LNCAP (cell line): ENCODE results near the gene PPP5C.

Source experiments
- CTCF ChIP-seq: fragments of 450-650 bp; IDR thresholded peaks from 2 replicates; pipeline ENCODE4 v1.5.1; 2017; ENCODE audit warnings: mild to moderate bottlenecking

PPP5C gene

GRCh38 chr19:46303691-46304397, 43.0 kb upstream of the PPP5C start:
- TF ChIP-seq CTCF, result no peak

GRCh38 chr19:46306501-46306900, 40.4 kb upstream of the PPP5C start:
- TF ChIP-seq CTCF, result no peak

- no peak for TF ChIP-seq CTCF
Observed at GRCh38 chr19:46308510-46308909, 38.4 kb upstream of the PPP5C start.

- TF ChIP-seq CTCF, result no peak
Observed at GRCh38 chr19:46309056-46309455, 37.8 kb upstream of the PPP5C start.

- no peak for TF ChIP-seq CTCF
Observed at GRCh38 chr19:46311444-46311843, 35.4 kb upstream of the PPP5C start.

GRCh38 chr19:46317339-46317738, 29.5 kb upstream of the PPP5C start:
- no peak for TF ChIP-seq CTCF

- no peak for TF ChIP-seq CTCF
Observed at GRCh38 chr19:46319613-46320012, 27.3 kb upstream of the PPP5C start.

GRCh38 chr19:46320559-46320958, 26.3 kb upstream of the PPP5C start:
- no peak for TF ChIP-seq CTCF
